ENCODE results near the gene PCSK2. TPM values are rescaled to one million over a fixed set of nuclear protein-coding genes. Genes with fewer than 3 reads are reported as not detected.

Gene PCSK2
- total RNA-seq, 2 donors from 2014 or later: 0.18 to 2.7 TPM

GRCh38 chr20:17461941-17462340, 235.1 kb downstream of the PCSK2 start:
- no peak for DNase-seq (ENCODE audit: low spot score)
- no peaks in the 10 kb centered on the region for H3K9me3 ChIP-seq
- H3K4me3 ChIP-seq: no peak overlapping the region
- WGBS: 72% methylated on average over 3 of the region's 3 CpGs
- no peaks in the 10 kb centered on the region for H3K27me3 ChIP-seq (replicated peaks; ENCODE audit: insufficient read depth)
- no peaks in the 10 kb centered on the region for H3K4me1 ChIP-seq (replicated peaks)
- no peak overlapping the region for H3K27ac ChIP-seq
- intact Hi-C loops (cut with DNase I): no loop called here
- TF ChIP-seq CTCF (IDR thresholded peaks at IDR 0.05) (no peak), POLR2A (IDR thresholded peaks at IDR 0.05) (no peak), POLR2AphosphoS5 (IDR thresholded peaks at IDR 0.05) (no peak)
- no peaks in the 10 kb centered on the region for H3K36me3 ChIP-seq

GRCh38 chr20:17463711-17464110, 236.9 kb downstream of the PCSK2 start:
- Histone ChIP-seq H3K36me3 (no peaks in the 10 kb centered on the region), H3K4me3 (no peak overlapping the region), H3K27me3 (replicated peaks; ENCODE audit: insufficient read depth) (no peaks in the 10 kb centered on the region), H3K4me1 (replicated peaks) (no peaks in the 10 kb centered on the region), H3K9me3 (no peaks in the 10 kb centered on the region), H3K27ac (no peak overlapping the region)
- 50% methylated on average over 1 of the region's 1 CpG for WGBS
- TF ChIP-seq POLR2AphosphoS5 (IDR thresholded peaks at IDR 0.05) (no peak), CTCF (IDR thresholded peaks at IDR 0.05) (no peak), POLR2A (IDR thresholded peaks at IDR 0.05) (no peak)
- DNase-seq (ENCODE audit: low spot score): no peak
- intact Hi-C loops (cut with DNase I): no loop called here

- H3K27me3 ChIP-seq (replicated peaks; ENCODE audit: insufficient read depth): no peaks in the 10 kb centered on the region
- H3K4me1 ChIP-seq (replicated peaks): no peaks in the 10 kb centered on the region
- intact Hi-C loops (cut with DNase I): no loop called here
- WGBS: 92% methylated on average over 10 of the region's 10 CpGs
- DNase-seq (ENCODE audit: low spot score): no peak
- H3K9me3 ChIP-seq: no peaks in the 10 kb centered on the region
- no peak overlapping the region for H3K4me3 ChIP-seq
- no peak for TF ChIP-seq CTCF (IDR thresholded peaks at IDR 0.05)
- TF ChIP-seq POLR2AphosphoS5 (IDR thresholded peaks at IDR 0.05): no peak
- TF ChIP-seq POLR2A (IDR thresholded peaks at IDR 0.05): no peak
- H3K36me3 ChIP-seq: no peaks in the 10 kb centered on the region
- no peak overlapping the region for H3K27ac ChIP-seq
Measured at GRCh38 chr20:17465236-17465635, 238.4 kb downstream of the PCSK2 start.

- WGBS: 86% methylated on average over 7 of the region's 7 CpGs
- H3K27ac ChIP-seq: no peak overlapping the region
- intact Hi-C loops (cut with DNase I): no loop called here
Measured at GRCh38 chr20:17466641-17467040, 239.8 kb downstream of the PCSK2 start.

More at GRCh38 chr20:17466641-17467040, 239.8 kb downstream of the PCSK2 start:
- no peak for DNase-seq (ENCODE audit: low spot score)
- no peak overlapping the region for H3K4me3 ChIP-seq
- no peaks in the 10 kb centered on the region for H3K36me3 ChIP-seq
- no peak for TF ChIP-seq POLR2AphosphoS5 (IDR thresholded peaks at IDR 0.05)
- TF ChIP-seq CTCF (IDR thresholded peaks at IDR 0.05): no peak
- TF ChIP-seq POLR2A (IDR thresholded peaks at IDR 0.05): no peak
- H3K27me3 ChIP-seq (replicated peaks; ENCODE audit: insufficient read depth): no peaks in the 10 kb centered on the region
- no peaks in the 10 kb centered on the region for H3K9me3 ChIP-seq
- H3K4me1 ChIP-seq (replicated peaks): no peaks in the 10 kb centered on the region
